Adrenal gland (tissue), 12 donors: Measurements from ENCODE around the gene MAD1L1. TPM values are rescaled to one million over a fixed set of nuclear protein-coding genes. Genes with fewer than 3 reads are reported as not detected.
"Not testable (repeated sequence)": the region's sequence is repeated elsewhere in the genome, so short reads cannot be mapped to it uniquely, and the experiment has no call there.

Source experiments
- DNase-seq, 7 donors: peaks; one replicate each; pipeline ENCODE4 v3.0.0-alpha.2; 2019 to 2020
- H3K27ac ChIP-seq, 5 donors: fragments of 200-600 bp; sonication (generic) in 4 of 5; 1 replicate in 3 of 5; 2 replicates in 2 of 5; pipeline versions ENCODE4 v1.5.1 to v1.8.0; 2016 to 2020; ENCODE audit warnings: mild to moderate bottlenecking in 1 of 5
- H3K27me3 ChIP-seq: fragments of 200-600 bp; 2 replicates; pipeline ENCODE4 v1.8.0; 2021
- H3K36me3 ChIP-seq, 2 donors: fragments of 200-600 bp; replicated peaks in 1 of 2; 1 replicate in 1 of 2; 2 replicates in 1 of 2; pipeline versions ENCODE4 v1.5.1 to v1.8.0; 2018 to 2022
- H3K4me1 ChIP-seq, 2 donors: fragments of 200-600 bp; replicated peaks in 1 of 2; 1 replicate in 1 of 2; 2 replicates in 1 of 2; pipeline versions ENCODE4 v1.5.1 to v1.8.0; 2018 to 2021
- H3K4me3 ChIP-seq, 4 donors: fragments of 200-600 bp; sonication (generic) in 3 of 4; one replicate each; pipeline ENCODE4 v1.5.1; 2016 to 2018
- H3K9me3 ChIP-seq, 3 donors: fragments of 200-600 bp; sonication (generic) in 1 of 3; replicated peaks in 1 of 3; 1 replicate in 2 of 3; 2 replicates in 1 of 3; pipeline versions ENCODE4 v1.5.1 to v1.8.0; 2016 to 2021
- CTCF ChIP-seq, 6 experiments: fragments of 450-650 bp in 4 of 6; fragments of 200-600 bp in 2 of 6; sonication (generic) in 1 of 6; IDR thresholded peaks; 1 replicate in 5 of 6; 2 replicates in 1 of 6; pipeline versions ENCODE4 v1.5.1 to v1.8.0; 2016 to 2021; ENCODE audit warnings: antibody characterized with exemption in 6 of 6, mild to moderate bottlenecking in 2 of 6, moderate library complexity in 1 of 6
- POLR2A ChIP-seq, 2 donors: fragments of 450-650 bp; IDR thresholded peaks; one replicate each; pipeline ENCODE4 v1.6.1; 2017; ENCODE audit warnings: antibody characterized with exemption in 2 of 2, mild to moderate bottlenecking in 2 of 2, moderate library complexity in 1 of 2
- WGBS, 4 donors: extraction: QIAGEN DNeasy Blood & Tissue Kit in 2 of 4; methylation state at CpG; one replicate each; pipeline versions ENCODE4 v1.1.5 to v1.1.7; 2013 to 2017; 5-methylcytosine and 5-hydroxymethylcytosine counted together
- intact Hi-C, 2 donors: fragments of 100-400 bp; cut with DNase I; formaldehyde crosslinking; loops; one replicate each; pipeline versions ENCODE4 v1.14.1 to v1.15.0; 2022 to 2023
- polyA plus RNA-seq, 3 donors: library from polyadenylated mRNA; stranded (reverse); fragments of 200-250 nt in 2 of 3; fragments of 350-450 nt in 1 of 3; fragmentation: Illumina TruSeq in 1 of 3; extraction: RNeasy Lipid Tissue Mini Kit (QIAGEN cat#74804) in 1 of 3; gene quantifications; one replicate each; pipeline ENCODE4 v1.2.3, GENCODE V29; 2013 to 2014
- total RNA-seq, 9 donors: library from RNA; depleted of rRNA in 4 of 9; stranded (reverse); fragments of >200 nt in 4 of 9; fragments of 120-200 nt in 1 of 9; fragmentation: NEBNext Ultra II Directional in 1 of 9; extraction: Animal tissue kit (Norgen Biotek cat#: 25700) in 1 of 9; gene quantifications; one replicate each; pipeline versions ENCODE4 v1.1.0 to v1.2.4, GENCODE V29; 2013 to 2023
- donor health status: healthy with polysubstance abuse.
- donor health status: Bipolar disorder and iron deficiency.
- donor health status: DM: yes; HTN: yes; CAD: no.
- donor health status: DM: no; HTN: no; CAD: no.
- donor health status: DM: no; HTN: no; CAD: no.
- donor health status: DM: yes; HTN: yes; CAD: no.

Gene MAD1L1
- total and polyA plus RNA-seq, 12 donors: 6.7 to 87.7 (median 28.9) TPM

- Histone ChIP-seq H3K27me3 (no peaks in the 10 kb centered on the region), H3K4me1 (no peaks in the 10 kb centered on the region), H3K36me3 (no peaks in the 10 kb centered on the region), H3K9me3 (no peaks in the 10 kb centered on the region), H3K27ac (no peak overlapping the region), H3K4me3 (no peak overlapping the region)
- intact Hi-C loops: no loop called here
- no peak for TF ChIP-seq CTCF (IDR thresholded peaks at IDR 0.05)
- no peak for TF ChIP-seq POLR2A (IDR thresholded peaks at IDR 0.05)
- 67 to 96% (median 87%) methylated on average over 3 to 14 of the region's 14 CpGs for WGBS, 4 donors
- DNase-seq: peak in 3 of 7 donors; percentile 4 to 9 (median 8)
Observed at GRCh38 chr7:1839701-1840100, 393.0 kb downstream of the MAD1L1 start.

GRCh38 chr7:1838911-1839531 is 393.7 kb downstream of the MAD1L1 start:
- peak in 2 of 7 donors; percentile 3 to 4 for DNase-seq
- WGBS, 4 donors: 88 to 96% (median 93%) methylated on average over 5 to 21 of the region's 21 CpGs
- H3K27ac ChIP-seq, H3K36me3 ChIP-seq, H3K4me3 ChIP-seq, H3K9me3 ChIP-seq, intact Hi-C loops, H3K4me1 ChIP-seq, H3K27me3 ChIP-seq: not testable (repeated sequence)

- H3K9me3 ChIP-seq, H3K27me3 ChIP-seq, DNase-seq, H3K36me3 ChIP-seq, H3K4me3 ChIP-seq, H3K4me1 ChIP-seq, intact Hi-C loops, H3K27ac ChIP-seq: not testable (repeated sequence)
- WGBS, 4 donors: 92 to 96% (median 95%) methylated on average over 13 of the region's 13 CpGs
Observed at GRCh38 chr7:1838544-1838872, 394.2 kb downstream of the MAD1L1 start.

- WGBS, 4 donors: 93 to 95% (median 94%) methylated on average over 24 to 31 of the region's 31 CpGs
- H3K9me3 ChIP-seq, H3K27me3 ChIP-seq, H3K27ac ChIP-seq, H3K4me3 ChIP-seq, intact Hi-C loops, H3K36me3 ChIP-seq, H3K4me1 ChIP-seq: not testable (repeated sequence)
- DNase-seq: peak in 3 of 7 donors; percentile 3 to 4 (median 4)
Observed at GRCh38 chr7:1837696-1838543, 394.8 kb downstream of the MAD1L1 start.

- H3K36me3 ChIP-seq, H3K27me3 ChIP-seq, intact Hi-C loops, H3K4me1 ChIP-seq, H3K9me3 ChIP-seq, H3K27ac ChIP-seq, H3K4me3 ChIP-seq, DNase-seq: not testable (repeated sequence)
- 67 to 87% (median 72%) methylated on average over 1 of the region's 1 CpG for WGBS, 4 donors
Observed at GRCh38 chr7:1831933-1832535, 400.7 kb downstream of the MAD1L1 start.

- H3K27me3 ChIP-seq, intact Hi-C loops, H3K9me3 ChIP-seq, DNase-seq, H3K4me1 ChIP-seq, H3K36me3 ChIP-seq, H3K4me3 ChIP-seq, H3K27ac ChIP-seq: not testable (repeated sequence)
- 84 to 94% (median 88%) methylated on average over 3 to 4 of the region's 4 CpGs for WGBS, 4 donors
Observed at GRCh38 chr7:1831471-1831870, 401.3 kb downstream of the MAD1L1 start.

- H3K9me3 ChIP-seq, intact Hi-C loops, H3K4me1 ChIP-seq, H3K4me3 ChIP-seq, DNase-seq, H3K27ac ChIP-seq, H3K36me3 ChIP-seq, H3K27me3 ChIP-seq: not testable (repeated sequence)
- WGBS, 4 donors: 94 to 98% (median 96%) methylated on average over 1 of the region's 1 CpG
Observed at GRCh38 chr7:1829668-1830067, 403.1 kb downstream of the MAD1L1 start.
